ENCODE results near the gene MRPL17.

Gene MRPL17

DNA sequence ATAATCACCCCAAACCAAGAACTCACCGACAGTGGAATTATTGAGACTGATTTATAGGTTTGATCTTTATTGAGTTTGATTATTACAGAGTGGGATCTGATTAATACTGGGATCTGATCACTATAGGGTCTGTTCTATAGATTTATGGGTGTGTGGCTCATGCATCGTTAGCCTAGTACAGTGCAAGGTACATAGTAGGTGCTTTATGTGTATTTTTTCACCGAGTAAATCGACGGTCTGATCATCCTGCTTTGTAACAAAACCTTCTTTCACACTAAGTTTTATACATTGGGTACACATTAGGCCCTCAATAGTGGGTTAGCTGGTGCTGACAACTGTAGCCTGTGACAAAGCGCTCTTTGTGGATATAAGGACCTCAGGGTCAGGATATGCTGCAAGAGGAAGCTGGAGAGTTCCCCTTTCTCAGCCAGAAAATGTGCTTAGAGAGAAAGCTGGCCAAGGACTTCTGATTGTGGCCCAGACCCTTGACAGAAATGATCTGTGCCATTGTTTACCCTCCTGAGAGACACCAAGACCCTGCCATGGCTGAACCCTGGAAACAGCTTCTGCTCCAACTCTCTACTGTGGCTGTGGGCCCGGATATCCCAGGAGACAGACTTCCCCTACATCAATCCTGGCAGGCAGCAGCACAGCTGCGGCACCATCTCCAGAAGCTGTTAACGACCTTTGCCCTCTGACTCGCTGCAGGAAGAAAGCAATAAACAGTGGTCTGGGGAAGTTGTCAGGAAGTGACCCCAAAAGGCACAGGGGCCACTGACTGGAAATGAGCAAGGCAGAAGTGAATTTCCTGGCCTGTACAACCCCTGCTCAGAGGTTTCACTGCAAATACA lies 47.8 kb downstream of the MRPL17 start:
- ChIA-PET CTCF (interaction anchor here (1.0 to 2.1 kb wide), 4 partner anchors 16 to 70 kb away, joined by 3 to 7 read pairs (median 4); partner anchors contain the start of gene TPP1), POLR2A (interaction anchor here (0.9 to 1.0 kb wide), 2 partner anchors 12 to 16 kb away, joined by 3 to 4 read pairs; partner anchors contain the start of gene TPP1)
- TF ChIP-seq, protein P1, sequence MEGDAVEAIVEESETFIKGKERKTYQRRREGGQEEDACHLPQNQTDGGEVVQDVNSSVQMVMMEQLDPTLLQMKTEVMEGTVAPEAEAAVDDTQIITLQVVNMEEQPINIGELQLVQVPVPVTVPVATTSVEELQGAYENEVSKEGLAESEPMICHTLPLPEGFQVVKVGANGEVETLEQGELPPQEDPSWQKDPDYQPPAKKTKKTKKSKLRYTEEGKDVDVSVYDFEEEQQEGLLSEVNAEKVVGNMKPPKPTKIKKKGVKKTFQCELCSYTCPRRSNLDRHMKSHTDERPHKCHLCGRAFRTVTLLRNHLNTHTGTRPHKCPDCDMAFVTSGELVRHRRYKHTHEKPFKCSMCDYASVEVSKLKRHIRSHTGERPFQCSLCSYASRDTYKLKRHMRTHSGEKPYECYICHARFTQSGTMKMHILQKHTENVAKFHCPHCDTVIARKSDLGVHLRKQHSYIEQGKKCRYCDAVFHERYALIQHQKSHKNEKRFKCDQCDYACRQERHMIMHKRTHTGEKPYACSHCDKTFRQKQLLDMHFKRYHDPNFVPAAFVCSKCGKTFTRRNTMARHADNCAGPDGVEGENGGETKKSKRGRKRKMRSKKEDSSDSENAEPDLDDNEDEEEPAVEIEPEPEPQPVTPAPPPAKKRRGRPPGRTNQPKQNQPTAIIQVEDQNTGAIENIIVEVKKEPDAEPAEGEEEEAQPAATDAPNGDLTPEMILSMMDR (IDR thresholded peaks at IDR 0.05; ENCODE audit: insufficient read depth, low read length, missing control alignments): no peak
- no peak for DNase-seq (ENCODE audit: low read depth, low spot score)
- no peak overlapping the region for H3K4me3 ChIP-seq (ENCODE audit: low read depth, low read length)

DNA sequence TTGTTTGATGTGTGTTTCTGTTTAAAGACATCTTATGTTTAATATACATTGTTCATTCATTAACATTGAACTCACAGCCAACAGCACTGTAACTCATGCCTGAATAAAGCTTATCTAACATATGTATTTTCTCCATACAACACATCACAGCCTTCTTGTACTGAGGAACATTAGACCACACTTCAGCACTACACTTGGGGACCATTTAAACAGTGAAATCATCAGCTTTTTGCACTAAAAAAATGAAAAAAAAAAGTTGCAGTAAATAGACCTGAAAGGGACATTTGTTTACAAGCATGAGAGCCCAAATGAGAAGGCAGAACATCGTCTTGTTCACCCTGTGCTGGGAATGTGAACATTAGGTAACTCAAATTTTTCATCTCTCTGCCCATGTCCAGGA lies 48.6 kb downstream of the MRPL17 start:
- TF ChIP-seq, protein P1 (IDR thresholded peaks at IDR 0.05; ENCODE audit: insufficient read depth, low read length, missing control alignments): no peak
- H3K4me3 ChIP-seq (ENCODE audit: low read depth, low read length): no peak overlapping the region
- DNase-seq (ENCODE audit: low read depth, low spot score): no peak
- CTCF ChIA-PET: interaction anchor here (1.0 to 1.2 kb wide), 2 partner anchors 12 to 71 kb away, joined by 3 read pairs; no protein-coding TSS in a partner anchor
- POLR2A ChIA-PET: no interaction called here

DNA sequence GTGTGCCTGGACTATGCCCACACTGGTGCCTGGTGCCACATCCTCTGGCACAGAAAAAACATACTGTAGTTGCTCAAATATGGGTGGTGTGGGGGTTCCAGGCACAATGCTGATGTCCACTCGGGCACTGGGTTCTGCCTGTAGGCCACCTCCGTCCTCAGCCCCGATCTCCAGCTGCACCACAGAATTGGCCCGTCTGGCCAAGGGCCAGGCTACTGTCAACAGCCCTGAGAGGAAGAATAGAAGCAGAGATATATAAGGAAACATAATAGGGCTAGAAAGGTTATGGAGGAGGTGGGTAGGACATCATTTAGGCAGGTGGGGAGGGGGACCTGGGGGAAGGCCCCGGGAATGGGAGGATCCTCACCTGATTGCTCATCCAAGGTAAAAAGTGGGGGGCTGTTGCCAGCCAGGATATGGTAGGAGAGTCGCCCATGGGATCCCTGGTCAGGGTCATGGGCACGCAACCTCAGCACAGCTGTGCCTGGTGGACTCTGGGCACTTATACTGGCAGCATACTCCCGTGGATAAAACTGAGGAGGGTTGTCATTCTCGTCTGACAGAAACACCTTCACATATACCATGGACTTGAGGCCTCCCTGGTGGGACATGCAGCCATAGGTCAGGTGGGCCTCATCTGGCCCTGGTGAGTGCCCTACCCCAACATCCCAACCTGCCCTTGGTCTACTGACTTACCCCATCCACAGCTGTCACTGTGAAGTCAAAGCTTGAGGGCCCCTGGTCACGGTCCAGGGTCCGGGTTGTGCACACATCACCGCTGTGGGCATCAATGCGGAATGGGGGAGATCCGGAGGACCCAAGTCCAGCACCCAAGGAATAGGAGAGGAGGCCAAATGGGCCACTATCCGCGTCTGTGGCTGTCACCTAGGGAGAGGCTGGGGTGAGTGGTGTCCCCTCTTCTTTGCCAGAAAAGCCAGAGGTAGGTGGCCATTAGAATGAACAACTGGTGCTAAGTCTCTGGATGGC lies 49.4 kb downstream of the MRPL17 start:
- ChIA-PET CTCF (interaction anchor here (1.2 kb wide), 1 partner anchor 13 kb away, joined by 3 read pairs; no protein-coding TSS in a partner anchor), POLR2A (no interaction called here)
- no peak overlapping the region for H3K4me3 ChIP-seq (ENCODE audit: low read depth, low read length)
- no peak for DNase-seq (ENCODE audit: low read depth, low spot score)
- TF ChIP-seq, protein P1 (IDR thresholded peaks at IDR 0.05; ENCODE audit: insufficient read depth, low read length, missing control alignments): no peak

DNA sequence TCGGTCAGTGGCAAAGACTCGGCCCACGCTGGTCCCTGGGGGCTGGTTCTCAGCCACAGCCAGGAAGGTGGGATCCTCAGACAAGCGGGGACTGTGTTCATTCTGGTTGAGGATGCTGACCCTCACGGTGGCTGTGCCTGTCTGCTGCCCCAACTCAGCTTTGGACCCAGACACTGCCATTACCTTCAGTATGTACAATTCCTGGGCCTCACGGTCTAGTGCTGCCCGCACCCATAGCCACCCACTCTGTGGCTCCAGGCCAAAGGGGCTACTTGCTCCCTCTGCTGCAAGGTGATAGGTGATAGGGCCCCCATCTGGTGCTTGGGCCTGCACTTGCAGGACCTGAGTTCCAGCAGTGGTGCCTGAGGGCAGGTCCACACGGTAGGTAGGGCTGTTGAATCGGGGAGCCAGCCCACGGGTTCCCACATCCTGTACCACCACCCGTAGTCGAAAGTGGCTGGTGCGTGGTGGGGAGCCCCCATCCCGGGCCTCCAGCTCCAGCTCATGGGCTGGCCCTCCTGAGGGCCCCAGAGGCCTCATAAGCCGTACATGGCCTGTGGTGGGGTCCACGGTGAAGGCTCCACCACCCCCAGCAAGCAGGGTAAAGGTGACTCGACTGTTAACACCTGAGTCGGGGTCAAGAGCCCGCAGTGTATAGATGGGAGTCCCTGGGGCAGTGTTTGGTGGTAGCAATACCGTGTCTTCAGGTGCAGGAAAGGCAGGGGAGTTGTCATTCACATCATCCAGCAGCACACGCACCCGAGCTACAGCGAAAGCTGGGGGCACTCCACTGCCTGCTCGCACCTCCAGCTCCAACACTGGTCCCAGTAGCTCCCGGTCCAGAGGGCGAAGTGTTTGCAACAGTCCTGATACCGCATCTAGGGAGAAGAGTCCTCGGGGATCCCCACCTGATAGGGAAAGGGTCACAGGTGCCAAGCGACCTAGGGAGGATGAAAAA lies 50.7 kb downstream of the MRPL17 start:
- DNase-seq (ENCODE audit: low read depth, low spot score): no peak
- no peak overlapping the region for H3K4me3 ChIP-seq (ENCODE audit: low read depth, low read length)
- CTCF ChIA-PET: no interaction called here
- POLR2A ChIA-PET: no interaction called here
- TF ChIP-seq, protein P1 (IDR thresholded peaks at IDR 0.05; ENCODE audit: insufficient read depth, low read length, missing control alignments): no peak

DNA sequence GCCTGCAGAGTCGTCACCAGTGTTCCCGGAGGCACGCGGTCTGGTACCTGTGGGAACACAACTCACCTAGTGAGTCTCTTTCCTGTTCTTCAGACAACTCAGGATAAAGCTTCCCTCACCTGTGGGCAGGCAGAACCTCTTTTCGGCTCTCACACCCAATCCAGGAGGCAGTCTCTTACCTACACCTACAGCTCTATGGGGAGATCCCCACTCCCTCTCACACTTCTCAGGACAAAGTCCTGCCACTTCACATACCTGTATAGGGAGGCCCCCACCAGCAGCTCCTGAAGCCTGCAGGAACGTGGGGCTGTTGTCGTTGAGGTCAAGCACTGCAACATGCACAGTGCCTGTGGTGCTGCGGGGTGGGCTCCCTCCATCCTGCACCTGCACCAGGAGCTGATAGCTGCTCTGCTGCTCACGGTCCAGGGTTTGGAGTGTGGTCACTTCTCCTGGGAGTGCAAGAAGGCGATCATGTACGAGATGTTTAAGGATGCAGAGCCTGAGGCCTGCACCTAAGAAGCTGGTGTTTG lies 51.7 kb downstream of the MRPL17 start:
- TF ChIP-seq, protein P1 (IDR thresholded peaks at IDR 0.05; ENCODE audit: insufficient read depth, low read length, missing control alignments): no peak
- H3K4me3 ChIP-seq (ENCODE audit: low read depth, low read length): no peak overlapping the region
- POLR2A ChIA-PET: interaction anchor here (0.6 kb wide), 1 partner anchor 53 kb away, joined by 5 read pairs; no protein-coding TSS in a partner anchor
- no peak for DNase-seq (ENCODE audit: low read depth, low spot score)
- CTCF ChIA-PET: interaction anchor here (3.3 kb wide), 1 partner anchor 13 kb away, joined by 11 read pairs; the partner anchor contains the start of gene TPP1

All from AG04449 (cell line).